HepG2 (cell line): Measurements from ENCODE around the gene MVK. TPM values are rescaled to one million over a fixed set of nuclear protein-coding genes. Genes with fewer than 3 reads are reported as not detected.

Source experiments
- DRAP1 ChIP-seq: IDR thresholded peaks from 2 replicates; pipeline ENCODE4 v1.6.1; 2016; ENCODE audit warnings: missing genetic modification reagents, missing compliant biosample characterization
- MTA3 ChIP-seq: sonication (generic); formaldehyde crosslinking; IDR thresholded peaks from 2 replicates; pipeline ENCODE4 v1.4.0; 2020; ENCODE audit warnings: missing genetic modification reagents
- SP5 ChIP-seq: IDR thresholded peaks from 2 replicates; pipeline ENCODE4 v1.6.1; 2016; ENCODE audit warnings: low read depth, borderline replicate concordance
- ZNF230 ChIP-seq: sonication (generic); formaldehyde crosslinking; IDR thresholded peaks from 2 replicates; pipeline ENCODE4 v1.4.0; 2020; ENCODE audit warnings: mild to moderate bottlenecking, missing genetic modification reagents
- ZNF30 ChIP-seq: sonication (generic); formaldehyde crosslinking; IDR thresholded peaks from 2 replicates; pipeline ENCODE4 v1.5.0; 2020; ENCODE audit warnings: mild to moderate bottlenecking, missing genetic modification reagents
- ZNF841 ChIP-seq: sonication (generic); formaldehyde crosslinking; IDR thresholded peaks from 2 replicates; pipeline ENCODE4 v1.8.1; 2023; ENCODE audit warnings: missing genetic modification reagents, borderline replicate concordance
- polyA plus RNA-seq, 8 experiments: library from polyadenylated mRNA; depleted of rRNA in 3 of 8; stranded (reverse) in 7 of 8; unstranded in 1 of 8; fragments of >200 nt; fragmentation: Illumina TruSeq in 4 of 8; extraction: Trizol in 4 of 8; gene quantifications; 2 replicates each; pipeline versions ENCODE4 v1.2.1 to v1.2.3, GENCODE V29; 2011 to 2016; ENCODE audit warnings: low read depth in 4 of 8, missing spikeins in 1 of 8, mixed read lengths in 1 of 8; ENCODE audit not compliant: insufficient read depth in 1 of 8
- total RNA-seq, 5 experiments: library from RNA; depleted of rRNA; stranded (reverse); fragments of >200 nt; fragmentation: Illumina TruSeq; extraction: Trizol; gene quantifications; 2 replicates each; pipeline ENCODE4 v1.2.3, GENCODE V29; 2016; ENCODE audit warnings: low read depth in 1 of 5
- TF ChIP-seq, protein P1 (sequence below): sonication (generic); formaldehyde crosslinking; IDR thresholded peaks from 2 replicates; pipeline ENCODE4 v1.5.0; 2020; ENCODE audit warnings: mild to moderate bottlenecking, missing genetic modification reagents, borderline replicate concordance
- TF ChIP-seq, protein P2 (sequence below): sonication (generic); formaldehyde crosslinking; IDR thresholded peaks from 2 replicates; pipeline ENCODE4 v1.8.1; 2022; ENCODE audit warnings: mild to moderate bottlenecking, missing genetic modification reagents

MVK gene
- total and polyA plus RNA-seq, 2 of the 13 experiments (the other 11 are each of a cell fraction or from before 2014, with no cell fraction given), result 11.6 to 66.9 TPM

- TF ChIP-seq, protein P1, sequence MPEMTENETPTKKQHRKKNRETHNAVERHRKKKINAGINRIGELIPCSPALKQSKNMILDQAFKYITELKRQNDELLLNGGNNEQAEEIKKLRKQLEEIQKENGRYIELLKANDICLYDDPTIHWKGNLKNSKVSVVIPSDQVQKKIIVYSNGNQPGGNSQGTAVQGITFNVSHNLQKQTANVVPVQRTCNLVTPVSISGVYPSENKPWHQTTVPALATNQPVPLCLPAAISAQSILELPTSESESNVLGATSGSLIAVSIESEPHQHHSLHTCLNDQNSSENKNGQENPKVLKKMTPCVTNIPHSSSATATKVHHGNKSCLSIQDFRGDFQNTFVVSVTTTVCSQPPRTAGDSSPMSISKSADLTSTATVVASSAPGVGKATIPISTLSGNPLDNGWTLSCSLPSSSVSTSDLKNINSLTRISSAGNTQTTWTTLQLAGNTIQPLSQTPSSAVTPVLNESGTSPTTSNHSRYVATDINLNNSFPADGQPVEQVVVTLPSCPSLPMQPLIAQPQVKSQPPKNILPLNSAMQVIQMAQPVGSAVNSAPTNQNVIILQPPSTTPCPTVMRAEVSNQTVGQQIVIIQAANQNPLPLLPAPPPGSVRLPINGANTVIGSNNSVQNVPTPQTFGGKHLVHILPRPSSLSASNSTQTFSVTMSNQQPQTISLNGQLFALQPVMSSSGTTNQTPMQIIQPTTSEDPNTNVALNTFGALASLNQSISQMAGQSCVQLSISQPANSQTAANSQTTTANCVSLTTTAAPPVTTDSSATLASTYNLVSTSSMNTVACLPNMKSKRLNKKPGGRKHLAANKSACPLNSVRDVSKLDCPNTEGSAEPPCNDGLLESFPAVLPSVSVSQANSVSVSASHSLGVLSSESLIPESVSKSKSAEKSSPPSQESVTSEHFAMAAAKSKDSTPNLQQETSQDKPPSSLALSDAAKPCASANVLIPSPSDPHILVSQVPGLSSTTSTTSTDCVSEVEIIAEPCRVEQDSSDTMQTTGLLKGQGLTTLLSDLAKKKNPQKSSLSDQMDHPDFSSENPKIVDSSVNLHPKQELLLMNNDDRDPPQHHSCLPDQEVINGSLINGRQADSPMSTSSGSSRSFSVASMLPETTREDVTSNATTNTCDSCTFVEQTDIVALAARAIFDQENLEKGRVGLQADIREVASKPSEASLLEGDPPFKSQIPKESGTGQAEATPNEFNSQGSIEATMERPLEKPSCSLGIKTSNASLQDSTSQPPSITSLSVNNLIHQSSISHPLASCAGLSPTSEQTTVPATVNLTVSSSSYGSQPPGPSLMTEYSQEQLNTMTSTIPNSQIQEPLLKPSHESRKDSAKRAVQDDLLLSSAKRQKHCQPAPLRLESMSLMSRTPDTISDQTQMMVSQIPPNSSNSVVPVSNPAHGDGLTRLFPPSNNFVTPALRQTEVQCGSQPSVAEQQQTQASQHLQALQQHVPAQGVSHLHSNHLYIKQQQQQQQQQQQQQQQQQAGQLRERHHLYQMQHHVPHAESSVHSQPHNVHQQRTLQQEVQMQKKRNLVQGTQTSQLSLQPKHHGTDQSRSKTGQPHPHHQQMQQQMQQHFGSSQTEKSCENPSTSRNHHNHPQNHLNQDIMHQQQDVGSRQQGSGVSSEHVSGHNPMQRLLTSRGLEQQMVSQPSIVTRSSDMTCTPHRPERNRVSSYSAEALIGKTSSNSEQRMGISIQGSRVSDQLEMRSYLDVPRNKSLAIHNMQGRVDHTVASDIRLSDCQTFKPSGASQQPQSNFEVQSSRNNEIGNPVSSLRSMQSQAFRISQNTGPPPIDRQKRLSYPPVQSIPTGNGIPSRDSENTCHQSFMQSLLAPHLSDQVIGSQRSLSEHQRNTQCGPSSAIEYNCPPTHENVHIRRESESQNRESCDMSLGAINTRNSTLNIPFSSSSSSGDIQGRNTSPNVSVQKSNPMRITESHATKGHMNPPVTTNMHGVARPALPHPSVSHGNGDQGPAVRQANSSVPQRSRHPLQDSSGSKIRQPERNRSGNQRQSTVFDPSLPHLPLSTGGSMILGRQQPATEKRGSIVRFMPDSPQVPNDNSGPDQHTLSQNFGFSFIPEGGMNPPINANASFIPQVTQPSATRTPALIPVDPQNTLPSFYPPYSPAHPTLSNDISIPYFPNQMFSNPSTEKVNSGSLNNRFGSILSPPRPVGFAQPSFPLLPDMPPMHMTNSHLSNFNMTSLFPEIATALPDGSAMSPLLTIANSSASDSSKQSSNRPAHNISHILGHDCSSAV (CRISPR knock-in tag), result no peak
- no peak for TF ChIP-seq MTA3 (CRISPR knock-in tag)
- TF ChIP-seq ZNF841 (CRISPR knock-in tag), result no peak
- no peak for TF ChIP-seq SP5
- TF ChIP-seq ZNF230 (CRISPR knock-in tag), result no peak
- no peak for TF ChIP-seq ZNF30 (CRISPR knock-in tag)
- TF ChIP-seq DRAP1 (CRISPR knock-in tag), result no peak
- TF ChIP-seq, protein P2, sequence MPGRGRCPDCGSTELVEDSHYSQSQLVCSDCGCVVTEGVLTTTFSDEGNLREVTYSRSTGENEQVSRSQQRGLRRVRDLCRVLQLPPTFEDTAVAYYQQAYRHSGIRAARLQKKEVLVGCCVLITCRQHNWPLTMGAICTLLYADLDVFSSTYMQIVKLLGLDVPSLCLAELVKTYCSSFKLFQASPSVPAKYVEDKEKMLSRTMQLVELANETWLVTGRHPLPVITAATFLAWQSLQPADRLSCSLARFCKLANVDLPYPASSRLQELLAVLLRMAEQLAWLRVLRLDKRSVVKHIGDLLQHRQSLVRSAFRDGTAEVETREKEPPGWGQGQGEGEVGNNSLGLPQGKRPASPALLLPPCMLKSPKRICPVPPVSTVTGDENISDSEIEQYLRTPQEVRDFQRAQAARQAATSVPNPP, result no peak
Observed at GRCh38 chr12:109524466-109525278, 48.9 kb upstream of the MVK start (continued).
